GM19467 (cell line): ENCODE data around the gene FASLG.
"Not testable (repeated sequence)": the region's sequence is repeated elsewhere in the genome, so short reads cannot be mapped to it uniquely, and the experiment has no call there.

Experiments
- ATAC-seq: cut with Tn5 transposase; IDR thresholded peaks from one replicate; pipeline ENCODE4 v1.9.1; 2021; ENCODE audit warnings: mild to moderate bottlenecking, moderate library complexity; ENCODE audit not compliant: unreplicated experiment

The FASLG gene

DNA sequence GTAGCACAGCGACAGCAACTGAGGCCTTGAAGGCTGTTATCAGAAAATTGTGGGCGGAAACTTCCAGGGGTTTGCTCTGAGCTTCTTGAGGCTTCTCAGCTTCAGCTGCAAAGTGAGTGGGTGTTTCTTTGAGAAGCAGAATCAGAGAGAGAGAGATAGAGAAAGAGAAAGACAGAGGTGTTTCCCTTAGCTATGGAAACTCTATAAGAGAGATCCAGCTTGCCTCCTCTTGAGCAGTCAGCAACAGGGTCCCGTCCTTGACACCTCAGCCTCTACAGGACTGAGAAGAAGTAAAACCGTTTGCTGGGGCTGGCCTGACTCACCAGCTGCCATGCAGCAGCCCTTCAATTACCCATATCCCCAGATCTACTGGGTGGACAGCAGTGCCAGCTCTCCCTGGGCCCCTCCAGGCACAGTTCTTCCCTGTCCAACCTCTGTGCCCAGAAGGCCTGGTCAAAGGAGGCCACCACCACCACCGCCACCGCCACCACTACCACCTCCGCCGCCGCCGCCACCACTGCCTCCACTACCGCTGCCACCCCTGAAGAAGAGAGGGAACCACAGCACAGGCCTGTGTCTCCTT, at the start of gene FASLG:
TSS of gene FASLG (plus strand) at position 233 of the 583 bp plus-strand sequence. CDS start at position 332, 99 bp downstream.
- ATAC-seq: no peak

DNA sequence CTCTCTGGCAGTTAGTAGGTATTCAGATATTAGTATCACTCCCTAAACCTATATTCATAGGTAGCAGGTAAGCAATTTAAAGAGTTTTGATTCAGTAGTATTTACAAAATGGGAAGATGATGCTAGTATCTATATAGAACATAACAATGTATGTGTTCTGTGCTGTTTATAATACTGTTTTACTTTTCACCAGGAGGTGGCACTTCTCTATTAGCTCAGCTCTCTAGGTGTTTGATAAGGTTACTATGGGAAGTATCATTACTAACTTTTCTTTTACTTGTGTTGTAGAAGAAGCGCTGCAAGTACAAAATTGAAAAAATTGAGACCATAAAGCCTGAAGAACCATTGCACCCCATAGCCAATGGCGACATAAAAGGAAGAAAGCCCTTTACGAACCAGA, 49.4 kb upstream of the FASLG start:
- ATAC-seq: no peak

DNA sequence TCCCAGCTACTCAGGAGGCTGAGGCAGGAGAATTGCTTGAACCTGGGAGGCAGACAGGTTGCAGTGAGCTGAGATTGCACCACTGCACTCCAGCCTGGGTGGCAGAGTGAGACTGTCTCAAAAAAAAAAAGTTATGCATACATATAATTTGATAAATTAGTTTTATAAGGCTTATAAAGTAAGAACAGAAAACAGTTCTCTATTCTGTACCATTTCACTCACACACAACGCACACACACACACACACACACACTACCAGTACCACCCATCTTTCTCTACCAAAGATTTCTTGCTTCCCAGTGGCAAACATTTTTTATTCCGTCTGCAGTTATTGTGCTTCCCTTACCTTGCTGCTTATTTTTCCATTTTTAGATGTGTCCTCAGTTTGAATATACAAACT, 46.4 kb upstream of the FASLG start:
- no peak for ATAC-seq

- no peak for ATAC-seq
These were observed 45.6 kb upstream of the FASLG start for GRCh38 chr1:172613294-172613693.

DNA sequence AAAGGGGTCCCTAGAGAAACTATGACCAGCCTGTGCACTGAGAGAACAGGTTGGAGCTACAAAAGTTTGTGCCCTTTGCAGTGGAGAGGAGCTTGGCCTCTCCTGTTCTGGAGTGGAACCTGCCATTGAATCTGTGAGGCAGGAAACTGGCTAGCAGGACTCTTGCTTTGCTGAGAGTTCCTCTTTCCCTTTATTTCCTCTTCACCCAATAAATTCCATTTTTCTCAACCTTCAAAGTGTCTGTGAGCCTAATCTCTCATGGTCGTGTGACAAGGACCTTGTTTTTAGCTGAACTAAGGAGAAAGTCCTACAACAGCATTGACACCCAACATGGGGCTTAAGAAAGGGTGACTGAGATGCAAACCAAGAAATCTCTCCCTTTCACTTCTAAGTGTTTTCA, 42.7 kb upstream of the FASLG start:
- ATAC-seq: no peak

- ATAC-seq: no peak
These were observed 42.3 kb upstream of the FASLG start for GRCh38 chr1:172616636-172617035.

DNA sequence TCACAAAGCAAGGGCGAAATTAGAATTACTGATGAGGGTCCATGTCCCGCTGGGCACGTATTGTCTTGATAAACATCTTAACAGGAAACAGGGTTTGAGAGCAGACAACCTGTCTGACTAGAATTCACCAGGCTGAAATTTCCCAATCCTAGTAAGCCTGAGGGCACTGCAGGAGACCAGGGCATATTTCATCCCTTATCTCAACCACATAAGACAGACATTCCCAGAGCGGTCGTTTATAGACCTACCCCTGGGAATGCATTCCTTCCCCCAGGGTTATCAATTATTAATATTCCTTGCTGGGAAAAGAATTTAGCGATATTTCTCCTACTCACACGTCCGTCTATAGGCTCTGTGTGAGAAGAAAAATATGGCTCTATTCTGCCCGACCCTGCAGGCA, 38.3 kb upstream of the FASLG start:
- ATAC-seq: not testable (repeated sequence)

- ATAC-seq: no peak
These were observed 36.4 kb upstream of the FASLG start for GRCh38 chr1:172622541-172622940.

DNA sequence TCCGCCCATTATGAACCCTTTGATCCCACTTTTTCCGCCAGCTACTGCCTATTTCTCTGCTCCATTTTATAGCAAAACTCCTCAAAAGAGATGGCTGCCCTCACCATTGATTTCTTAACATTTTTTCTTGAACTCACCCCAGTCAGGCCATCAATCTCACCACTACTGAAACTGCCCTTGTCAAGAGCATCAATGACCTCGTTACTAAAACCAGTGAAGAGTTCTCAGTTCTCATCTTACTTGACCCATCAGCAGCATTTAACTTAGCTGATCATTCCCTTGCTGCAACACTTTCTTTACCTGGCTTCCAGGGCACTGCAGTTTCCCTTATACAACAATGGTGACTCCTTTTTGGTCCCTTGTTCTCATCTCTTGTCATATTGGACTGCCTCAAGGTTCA, 35.2 kb upstream of the FASLG start:
- ATAC-seq: no peak

GRCh38 chr1:172626845-172627244, 32.1 kb upstream of the FASLG start:
- no peak for ATAC-seq

- no peak for ATAC-seq
These were observed 31.2 kb upstream of the FASLG start for GRCh38 chr1:172627702-172628101.

DNA sequence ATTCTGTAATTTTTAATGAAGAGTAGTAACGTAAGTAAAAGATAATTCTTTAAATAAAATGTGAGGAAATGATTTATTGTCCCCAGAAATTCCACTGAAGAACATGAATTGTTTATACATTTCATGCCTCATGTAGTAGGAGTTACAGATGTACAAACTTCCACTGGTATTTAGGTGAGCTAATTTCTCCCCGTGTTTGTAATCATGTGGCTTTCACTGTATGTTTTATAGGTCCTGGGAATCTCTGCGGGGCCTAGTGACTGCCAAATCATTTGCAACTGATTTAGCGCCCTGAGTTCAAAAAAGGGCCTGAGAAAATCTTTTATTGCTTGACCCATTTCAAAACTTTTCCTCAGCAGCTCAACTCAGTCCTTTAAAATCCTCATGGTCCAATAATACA, 30.5 kb upstream of the FASLG start:
- ATAC-seq: no peak

- ATAC-seq: no peak
These were observed 29.7 kb upstream of the FASLG start for GRCh38 chr1:172629170-172629569.

DNA sequence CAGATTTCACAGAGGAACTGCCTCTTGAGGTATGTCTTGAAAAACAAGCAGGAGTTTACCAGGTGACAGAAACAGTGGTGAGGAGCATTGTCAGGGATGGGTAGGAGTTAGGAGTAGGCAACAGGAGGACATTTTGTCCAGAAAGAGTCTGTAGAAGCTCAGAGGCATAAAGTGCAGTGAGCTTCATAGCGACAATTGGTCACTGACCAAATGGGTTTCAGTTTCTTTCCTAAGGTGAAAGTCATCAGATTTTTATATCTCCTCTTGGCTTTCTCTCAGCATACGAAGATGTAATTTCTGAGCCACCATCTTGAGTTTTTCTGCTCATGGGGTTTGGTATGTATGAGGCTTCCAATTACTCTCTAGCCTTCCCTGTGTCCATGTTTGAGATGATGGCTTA, 29.3 kb upstream of the FASLG start:
- no peak for ATAC-seq

GRCh38 chr1:172630056-172630818, 28.7 kb upstream of the FASLG start:
- ATAC-seq: no peak

GRCh38 chr1:172630868-172631267, 28.0 kb upstream of the FASLG start:
- ATAC-seq: no peak

- ATAC-seq: no peak
These were observed 21.4 kb upstream of the FASLG start for GRCh38 chr1:172637522-172637921.

DNA sequence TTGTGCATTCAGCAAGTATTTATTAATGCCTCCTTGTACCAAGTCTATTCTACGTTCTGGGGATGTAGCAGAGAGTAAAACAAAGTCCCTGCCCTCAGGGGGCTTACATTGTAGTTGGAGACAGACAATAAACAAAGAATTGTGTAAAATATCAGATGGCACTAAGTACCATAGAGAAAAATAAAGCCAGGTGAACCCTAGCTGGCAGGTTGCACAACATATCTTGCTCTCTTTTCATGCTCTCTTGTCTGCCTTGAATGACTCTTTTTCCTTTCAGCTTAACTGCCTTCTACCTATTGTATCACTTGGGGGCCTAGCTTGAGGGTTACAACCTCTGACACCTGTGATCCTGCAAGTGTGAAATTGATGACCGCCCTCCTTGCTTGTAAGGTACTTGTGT, 20.7 kb upstream of the FASLG start:
- ATAC-seq: no peak

DNA sequence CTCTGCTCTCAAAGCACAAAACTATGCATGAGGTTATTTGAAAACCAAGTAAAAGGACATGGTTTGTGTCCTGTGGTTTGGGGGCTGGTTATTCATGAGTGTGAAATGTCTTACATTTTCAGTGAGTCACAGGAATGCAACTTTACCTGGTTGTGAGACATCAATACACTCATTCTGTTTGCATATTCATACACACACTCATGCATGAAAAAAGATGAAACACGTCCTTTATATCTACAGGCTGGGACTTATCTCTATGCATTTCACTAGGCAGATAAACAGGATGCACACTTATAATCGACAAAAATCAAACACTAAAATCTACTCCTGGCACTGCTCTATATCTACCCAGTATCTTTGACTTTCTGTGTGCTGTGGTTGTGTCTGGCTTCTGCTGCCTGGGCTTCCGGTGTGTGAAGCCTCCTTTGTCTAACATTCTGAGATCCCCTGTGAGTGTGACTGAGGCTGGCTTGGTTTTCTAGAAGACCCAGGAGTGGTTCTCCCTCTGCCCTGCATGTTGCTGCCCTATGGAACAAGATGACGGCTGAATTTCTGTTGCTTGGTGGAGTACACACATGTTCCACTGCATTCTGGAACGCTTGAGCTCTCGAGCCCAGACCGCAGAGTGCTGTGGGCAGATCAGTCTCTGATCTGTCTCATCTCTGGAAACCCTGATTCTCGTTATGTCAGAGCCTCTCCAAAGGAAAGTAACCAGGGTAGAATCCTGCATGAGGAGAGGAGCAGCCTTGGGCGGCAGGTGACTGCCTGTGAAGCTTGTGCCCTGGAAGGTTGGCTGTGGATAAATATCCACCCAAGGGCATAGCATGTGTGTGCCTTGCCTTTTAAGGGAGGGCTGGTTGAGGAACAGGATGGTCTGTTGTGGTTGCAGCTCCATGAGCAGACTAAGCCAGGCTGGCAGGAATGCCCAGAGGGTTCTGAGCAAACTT, 19.7 kb upstream of the FASLG start:
- ATAC-seq: peak; percentile 40

DNA sequence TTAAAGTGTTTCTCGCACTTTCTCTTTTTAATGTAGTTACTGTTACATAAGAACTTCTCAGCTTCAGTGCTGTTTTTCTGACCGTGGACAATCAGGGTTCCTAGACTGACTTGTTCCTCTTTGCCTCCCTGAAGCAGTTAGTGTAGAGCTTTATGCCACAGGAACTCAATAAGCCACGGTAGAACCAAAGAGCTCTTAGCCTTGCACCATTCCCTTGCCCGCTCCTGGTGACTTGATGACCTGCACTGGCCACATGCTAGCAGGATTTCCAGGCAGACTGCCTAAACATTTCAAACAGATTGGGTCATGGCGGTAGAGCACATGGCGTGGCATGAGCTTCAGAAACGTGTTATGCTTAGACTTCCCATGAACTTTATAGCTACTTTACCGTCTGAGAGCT, 18.8 kb upstream of the FASLG start:
- no peak for ATAC-seq

GRCh38 chr1:172641492-172641891, 17.4 kb upstream of the FASLG start:
- ATAC-seq: no peak

DNA sequence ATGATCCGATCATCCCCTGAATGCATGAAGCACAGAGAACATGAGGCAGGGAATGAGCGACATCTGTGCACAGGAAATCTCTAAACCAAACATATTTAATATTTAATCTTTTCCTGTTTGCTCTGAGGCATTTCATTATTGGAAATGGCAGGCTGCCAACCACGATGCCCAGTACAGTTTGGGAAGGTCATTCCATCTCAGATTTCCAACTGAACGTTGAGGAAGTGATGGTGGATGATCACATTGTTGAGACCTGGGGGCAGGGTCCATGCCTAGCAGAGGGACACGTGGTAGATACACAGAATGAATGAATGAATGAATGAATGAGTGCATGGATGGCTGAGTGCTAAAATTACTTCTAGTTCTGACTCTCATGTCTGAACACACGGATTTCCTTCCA, 15.9 kb upstream of the FASLG start:
- no peak for ATAC-seq
